Sigmoid colon (tissue), 7 donors: ENCODE measurements around the gene KIF2C. TPM values are rescaled to one million over a fixed set of nuclear protein-coding genes. Genes with fewer than 3 reads are reported as not detected.

ENCODE experiments used
- DNase-seq: peaks from one replicate; pipeline ENCODE4 v3.0.0-alpha.2; 2019
- H3K27ac ChIP-seq, 4 donors: fragments of 200-600 bp; sonication (generic); one replicate each; pipeline ENCODE4 v1.5.1; 2016 to 2019; ENCODE audit warnings: mild to moderate bottlenecking in 1 of 4
- H3K27me3 ChIP-seq, 3 donors: fragments of 200-600 bp; sonication (generic); one replicate each; pipeline ENCODE4 v1.5.1; 2019; ENCODE audit warnings: mild to moderate bottlenecking in 1 of 3
- H3K36me3 ChIP-seq, 4 donors: fragments of 200-600 bp; sonication (generic); one replicate each; pipeline ENCODE4 v1.5.1; 2016 to 2019
- H3K4me1 ChIP-seq, 4 donors: fragments of 200-600 bp; sonication (generic); one replicate each; pipeline ENCODE4 v1.5.1; 2017 to 2019
- H3K4me3 ChIP-seq, 4 donors: fragments of 200-600 bp; sonication (generic); one replicate each; pipeline ENCODE4 v1.5.1; 2017 to 2019; ENCODE audit warnings: mild to moderate bottlenecking in 2 of 4, moderate library complexity in 1 of 4
- H3K9me3 ChIP-seq, 4 donors: fragments of 200-600 bp in 3 of 4; sonication (generic) in 3 of 4; one replicate each; pipeline versions ENCODE4 v1.5.1 to v1.6.1; 2013 to 2019
- CTCF ChIP-seq, 4 experiments: fragments of 450-650 bp in 3 of 4; fragments of 200-600 bp in 1 of 4; IDR thresholded peaks; one replicate each; pipeline ENCODE4 v1.5.1; 2016 to 2019; ENCODE audit warnings: antibody characterized with exemption in 4 of 4, mild to moderate bottlenecking in 3 of 4, moderate library complexity in 2 of 4
- EP300 ChIP-seq, 4 donors: sonication (generic); formaldehyde crosslinking; IDR thresholded peaks; one replicate each; pipeline ENCODE4 v1.6.1; 2017; ENCODE audit warnings: antibody characterized with exemption in 4 of 4
- POLR2A ChIP-seq, 2 donors: fragments of 450-650 bp; IDR thresholded peaks; one replicate each; pipeline ENCODE4 v1.6.1; 2016; ENCODE audit warnings: antibody characterized with exemption in 2 of 2, mild to moderate bottlenecking in 2 of 2, moderate library complexity in 2 of 2
- POLR2AphosphoS5 ChIP-seq, 4 donors: sonication (generic); formaldehyde crosslinking; IDR thresholded peaks; one replicate each; pipeline ENCODE4 v1.6.1; 2017; ENCODE audit warnings: antibody characterized with exemption in 4 of 4
- WGBS, 2 donors: extraction: QIAGEN DNeasy Blood & Tissue Kit; methylation state at CpG; one replicate each; pipeline ENCODE4 v1.1.7; 2013; 5-methylcytosine and 5-hydroxymethylcytosine counted together
- intact Hi-C: fragments of 100-400 bp; cut with DNase I; formaldehyde crosslinking; loops from one replicate; pipeline ENCODE4 v1.15.1; 2023
- polyA plus RNA-seq, 3 donors: library from polyadenylated mRNA; stranded (reverse); fragments of 200-250 nt; gene quantifications; one replicate each; pipeline ENCODE4 v1.2.3, GENCODE V29; 2013
- total RNA-seq, 4 donors: library from RNA; depleted of rRNA; stranded (reverse); fragments of >200 nt; gene quantifications; one replicate each; pipeline ENCODE4 v1.1.0, GENCODE V29; 2016
- donor health status: healthy with polysubstance abuse.
- donor health status: Bipolar disorder and iron deficiency.
- donor health status: healthy.

KIF2C gene
- total and polyA plus RNA-seq, 7 donors: 0.36 to 16.2 (median 1.9) TPM

DNA sequence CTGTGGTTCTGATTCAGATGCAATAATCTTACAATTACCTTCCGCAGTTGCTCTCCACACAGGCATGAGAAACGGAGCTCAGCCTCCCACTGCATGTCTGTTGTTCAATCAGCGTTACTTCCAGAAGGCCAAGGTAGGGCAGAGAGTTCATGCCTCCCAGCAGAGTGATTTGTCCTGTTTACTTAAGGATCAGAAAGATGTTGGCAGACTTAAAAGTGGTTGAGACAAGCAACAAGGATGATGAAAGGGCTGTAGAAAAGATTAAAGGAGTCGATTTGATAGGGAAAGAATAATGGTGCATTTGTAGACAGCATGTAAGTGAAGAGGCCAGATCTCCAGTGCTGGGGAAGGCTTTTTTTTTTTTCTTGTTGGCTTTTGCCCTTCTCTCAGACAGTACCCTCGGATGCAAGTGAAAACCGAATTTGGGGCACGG is 38.5 kb upstream of the KIF2C start:
- no peaks in the 10 kb centered on the region for H3K27me3 ChIP-seq
- 78 to 86% methylated on average over 7 of the region's 7 CpGs for WGBS, 2 donors
- no peaks in the 10 kb centered on the region for H3K36me3 ChIP-seq

DNA sequence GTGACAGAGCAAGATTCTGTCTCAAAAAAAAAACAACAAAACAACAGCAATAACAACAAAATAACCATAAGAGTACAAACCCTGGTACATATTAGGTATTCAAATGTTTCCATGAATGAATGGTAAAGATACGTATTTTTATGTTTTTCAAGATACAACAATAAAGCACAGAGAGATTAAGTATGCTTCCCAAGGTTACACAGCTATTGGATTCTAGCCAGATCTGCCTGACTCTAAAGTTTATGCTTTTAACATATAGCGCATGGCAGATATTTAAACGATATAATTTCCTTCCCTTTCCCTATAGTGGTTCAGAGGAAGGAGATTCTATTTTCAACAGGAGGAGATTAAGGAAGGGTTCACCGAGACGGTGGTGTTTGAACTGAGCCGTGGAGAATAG is 34.2 kb upstream of the KIF2C start:
- no peaks in the 10 kb centered on the region for H3K27me3 ChIP-seq
- H3K4me3 ChIP-seq: no peak overlapping the region
- TF ChIP-seq POLR2A (IDR thresholded peaks at IDR 0.05) (no peak), CTCF (IDR thresholded peaks at IDR 0.05) (no peak), POLR2AphosphoS5 (IDR thresholded peaks at IDR 0.05) (no peak), EP300 (IDR thresholded peaks at IDR 0.05) (no peak)
- no peaks in the 10 kb centered on the region for H3K36me3 ChIP-seq
- H3K9me3 ChIP-seq: no peaks in the 10 kb centered on the region
- intact Hi-C loops: no loop called here
- no peak overlapping the region for H3K27ac ChIP-seq
- DNase-seq: no peak
- 82 to 83% methylated on average over 6 of the region's 6 CpGs for WGBS, 2 donors
- peaks cover 0 to 8% (median 0%) of the 10 kb centered on the region in 4 donors for H3K4me1 ChIP-seq

More for the DNA sequence above, 38.5 kb upstream of the KIF2C start:
- no peak overlapping the region for H3K27ac ChIP-seq
- H3K4me3 ChIP-seq: no peak overlapping the region
- TF ChIP-seq POLR2AphosphoS5 (IDR thresholded peaks at IDR 0.05): no peak
- no peak for TF ChIP-seq POLR2A (IDR thresholded peaks at IDR 0.05)
- no peak for TF ChIP-seq EP300 (IDR thresholded peaks at IDR 0.05)
- no peak for TF ChIP-seq CTCF (IDR thresholded peaks at IDR 0.05)
- no peaks in the 10 kb centered on the region for H3K9me3 ChIP-seq
- no peaks in the 10 kb centered on the region for H3K4me1 ChIP-seq
- no peak for DNase-seq
- intact Hi-C loops: no loop called here

DNA sequence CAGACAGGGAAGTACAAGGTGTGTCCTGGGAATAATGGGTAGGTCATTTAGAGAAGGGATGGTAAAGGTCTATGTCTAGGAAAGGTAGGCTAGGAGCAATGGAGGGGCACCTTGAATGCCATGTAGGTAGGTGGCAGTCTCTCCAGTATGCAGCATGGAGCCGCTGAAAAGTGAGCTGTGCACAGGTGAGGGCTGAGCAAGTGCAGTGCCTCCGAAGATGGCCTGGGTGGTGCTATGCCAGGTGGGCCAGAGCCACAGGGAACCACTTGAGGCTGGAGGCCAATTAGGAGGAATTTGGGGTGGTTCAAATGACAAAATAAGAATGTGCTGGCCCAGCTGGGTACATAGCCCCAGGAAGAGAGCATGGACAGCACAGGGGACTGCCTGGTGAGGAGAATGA is 33.7 kb upstream of the KIF2C start:
- 84 to 87% methylated on average over 2 of the region's 2 CpGs for WGBS, 2 donors
- TF ChIP-seq POLR2AphosphoS5 (IDR thresholded peaks at IDR 0.05): no peak
- no peak for TF ChIP-seq EP300 (IDR thresholded peaks at IDR 0.05)
- TF ChIP-seq CTCF (IDR thresholded peaks at IDR 0.05): no peak
- no peak for TF ChIP-seq POLR2A (IDR thresholded peaks at IDR 0.05)

GRCh38 chr1:44707112-44707881 is 32.3 kb upstream of the KIF2C start:
- no peaks in the 10 kb centered on the region for H3K27me3 ChIP-seq
- no peaks in the 10 kb centered on the region for H3K36me3 ChIP-seq
- H3K9me3 ChIP-seq: no peaks in the 10 kb centered on the region
- H3K4me1 ChIP-seq: peaks cover 0 to 8% (median 0%) of the 10 kb centered on the region in 4 donors
- DNase-seq: no peak
- H3K4me3 ChIP-seq: no peak overlapping the region
- TF ChIP-seq POLR2A (IDR thresholded peaks at IDR 0.05) (no peak), POLR2AphosphoS5 (IDR thresholded peaks at IDR 0.05) (no peak), EP300 (IDR thresholded peaks at IDR 0.05) (no peak), CTCF (IDR thresholded peaks at IDR 0.05) (no peak)
- H3K27ac ChIP-seq: no peak overlapping the region
- intact Hi-C loops: no loop called here
- WGBS, 2 donors: 87 to 91% methylated on average over 6 of the region's 6 CpGs

More for the DNA sequence above, 33.7 kb upstream of the KIF2C start:
- intact Hi-C loops: no loop called here
- Histone ChIP-seq H3K9me3 (no peaks in the 10 kb centered on the region), H3K27me3 (no peaks in the 10 kb centered on the region), H3K4me3 (no peak overlapping the region), H3K4me1 (peaks cover 0 to 8% (median 0%) of the 10 kb centered on the region in 4 donors), H3K27ac (no peak overlapping the region), H3K36me3 (no peaks in the 10 kb centered on the region)
- no peak for DNase-seq
